GM12891 (cell line): ENCODE results near the gene APOBEC4.

Source experiments
- PAX5 ChIP-seq: IDR thresholded peaks from 2 replicates; pipeline ENCODE4 v1.6.1; 2011; ENCODE audit warnings: low read length, moderate library complexity, mild to moderate bottlenecking; ENCODE audit not compliant: insufficient read depth, severe bottlenecking
- POLR2A ChIP-seq: IDR thresholded peaks from 2 replicates; pipeline ENCODE4 v1.6.1; 2011; ENCODE audit warnings: low read depth, low read length, control low read depth
- POLR2AphosphoS5 ChIP-seq: IDR thresholded peaks from 2 replicates; pipeline ENCODE4 v1.6.1; 2011; ENCODE audit warnings: low read depth, low read length, control low read depth
- POU2F2 ChIP-seq: IDR thresholded peaks from 2 replicates; pipeline ENCODE4 v1.6.1; 2011; ENCODE audit warnings: low read depth, mild to moderate bottlenecking, control low read depth, low read length, moderate library complexity

DNA sequence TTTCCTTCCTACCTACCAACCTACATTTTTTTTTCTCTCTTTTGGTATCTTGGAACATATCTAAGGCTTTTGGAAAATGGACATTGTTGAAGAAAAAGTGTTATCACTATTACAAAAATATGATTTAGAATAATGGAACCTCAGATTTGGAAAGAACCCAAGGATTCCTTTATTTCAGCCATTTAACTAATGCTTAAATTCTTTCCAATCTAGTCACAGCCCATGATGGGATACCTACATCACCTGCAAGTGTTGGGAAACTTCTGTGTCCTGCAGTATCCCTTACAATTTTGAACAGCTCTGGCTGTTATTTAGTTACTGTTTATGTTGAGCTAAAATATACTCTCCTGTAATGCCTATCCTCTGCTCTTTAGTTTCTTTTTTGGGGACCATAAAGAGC is 22.3 kb upstream of the APOBEC4 start:
- TF ChIP-seq POLR2AphosphoS5 (no peak), POLR2A (no peak), POU2F2 (no peak), PAX5 (no peak)
